GM21619 (cell line): ENCODE measurements around the gene GAREM2.
"Not testable (repeated sequence)": the region's sequence is repeated elsewhere in the genome, so short reads cannot be mapped to it uniquely, and the experiment has no call there.

ENCODE experiments used
- ATAC-seq: cut with Tn5 transposase; IDR thresholded peaks from one replicate; pipeline ENCODE4 v1.9.1; 2021; ENCODE audit not compliant: unreplicated experiment

The GAREM2 gene

DNA sequence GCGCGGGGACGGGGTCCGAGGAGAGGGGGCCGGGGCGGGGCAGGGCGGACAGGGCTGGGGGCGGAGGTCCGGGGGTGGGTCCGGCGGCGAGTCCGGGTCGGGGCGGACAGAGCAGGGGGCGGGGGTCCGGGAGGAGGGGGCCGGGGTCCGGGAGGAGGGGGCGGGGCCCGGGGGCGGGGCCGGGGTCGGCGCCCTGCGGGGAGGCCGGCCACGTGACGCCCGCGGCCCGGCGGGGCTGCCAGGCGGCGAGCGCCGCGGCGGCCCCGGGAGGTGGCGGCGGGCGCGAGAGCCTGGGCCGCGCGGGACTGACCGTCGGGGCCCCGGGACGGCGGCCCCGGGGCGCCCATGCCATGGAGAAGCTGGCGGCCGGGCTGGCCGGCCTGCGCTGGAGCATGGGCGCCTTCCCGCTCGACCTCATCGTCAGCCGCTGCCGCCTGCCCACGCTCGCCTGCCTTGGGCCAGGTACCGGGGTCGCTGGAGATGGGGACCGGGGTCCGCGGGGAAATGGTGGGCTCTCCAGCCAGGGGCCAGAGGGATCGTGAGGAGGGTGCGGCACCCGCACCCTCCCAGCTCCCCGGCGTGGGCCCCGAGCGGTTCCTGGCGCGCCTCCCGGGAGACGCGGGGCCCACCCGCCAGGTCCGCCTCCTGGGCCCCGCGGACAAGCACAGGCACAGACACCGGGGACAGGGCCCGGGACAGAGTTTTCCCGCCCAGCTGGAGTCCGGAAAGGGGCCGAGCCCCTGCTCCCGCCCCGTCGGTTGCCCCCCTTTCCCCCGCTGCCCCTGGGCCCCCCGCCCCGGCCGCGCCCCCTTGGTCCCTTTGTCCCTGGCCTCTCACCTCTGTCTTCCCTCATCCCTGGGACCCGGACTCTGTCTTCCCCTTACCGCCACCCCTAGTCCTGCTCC, at the start of gene GAREM2:
Gene GAREM2 (plus strand): TSS at position 218 of the 905 bp plus-strand sequence. CDS start 133 bp downstream, at position 351.
- ATAC-seq, result no peak

GRCh38 chr2:26123426-26123825, 49.5 kb upstream of the GAREM2 start:
- ATAC-seq, result no peak

GRCh38 chr2:26126074-26126473, 46.8 kb upstream of the GAREM2 start:
- no peak for ATAC-seq

- no peak for ATAC-seq
These were observed 44.7 kb upstream of the GAREM2 start for GRCh38 chr2:26128176-26128575.

DNA sequence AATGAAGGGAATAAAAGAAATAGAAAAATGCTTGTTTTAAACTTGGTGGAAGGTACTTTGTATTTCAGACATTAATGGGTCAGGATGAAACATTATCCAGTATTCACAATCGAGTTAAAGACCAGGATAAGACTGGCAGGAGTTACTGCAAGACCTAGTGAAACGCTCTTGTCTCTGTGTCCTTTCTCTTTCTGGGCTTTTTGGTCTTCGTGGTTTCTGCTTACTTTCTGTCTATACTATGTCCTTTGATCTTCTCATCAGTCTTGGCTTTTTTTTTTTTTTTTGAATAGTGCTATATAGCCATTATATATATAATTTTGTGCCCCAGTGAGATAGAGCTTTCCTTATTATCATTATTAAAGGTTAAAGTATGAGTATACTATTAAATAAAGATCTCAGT, 42.1 kb upstream of the GAREM2 start:
- ATAC-seq, result no peak

DNA sequence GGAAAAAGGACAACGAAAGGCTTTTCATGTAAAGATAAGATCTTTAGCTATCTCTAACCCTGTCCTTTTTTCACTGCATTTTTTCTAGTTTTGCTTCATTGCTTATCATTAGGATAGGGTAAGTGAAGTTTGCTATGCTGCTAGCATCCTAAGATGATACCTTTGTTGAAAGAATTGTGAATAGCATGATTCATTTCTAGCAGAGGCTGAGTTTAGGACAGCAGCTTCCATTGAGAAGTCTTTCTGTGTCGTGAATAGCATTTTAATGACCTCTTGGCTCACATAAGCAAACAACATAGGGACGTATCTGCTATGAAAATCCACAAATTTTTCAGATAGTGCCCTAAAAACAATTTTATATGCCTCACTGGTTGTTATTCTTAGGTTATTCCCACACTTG, 36.4 kb upstream of the GAREM2 start:
- ATAC-seq, result no peak

DNA sequence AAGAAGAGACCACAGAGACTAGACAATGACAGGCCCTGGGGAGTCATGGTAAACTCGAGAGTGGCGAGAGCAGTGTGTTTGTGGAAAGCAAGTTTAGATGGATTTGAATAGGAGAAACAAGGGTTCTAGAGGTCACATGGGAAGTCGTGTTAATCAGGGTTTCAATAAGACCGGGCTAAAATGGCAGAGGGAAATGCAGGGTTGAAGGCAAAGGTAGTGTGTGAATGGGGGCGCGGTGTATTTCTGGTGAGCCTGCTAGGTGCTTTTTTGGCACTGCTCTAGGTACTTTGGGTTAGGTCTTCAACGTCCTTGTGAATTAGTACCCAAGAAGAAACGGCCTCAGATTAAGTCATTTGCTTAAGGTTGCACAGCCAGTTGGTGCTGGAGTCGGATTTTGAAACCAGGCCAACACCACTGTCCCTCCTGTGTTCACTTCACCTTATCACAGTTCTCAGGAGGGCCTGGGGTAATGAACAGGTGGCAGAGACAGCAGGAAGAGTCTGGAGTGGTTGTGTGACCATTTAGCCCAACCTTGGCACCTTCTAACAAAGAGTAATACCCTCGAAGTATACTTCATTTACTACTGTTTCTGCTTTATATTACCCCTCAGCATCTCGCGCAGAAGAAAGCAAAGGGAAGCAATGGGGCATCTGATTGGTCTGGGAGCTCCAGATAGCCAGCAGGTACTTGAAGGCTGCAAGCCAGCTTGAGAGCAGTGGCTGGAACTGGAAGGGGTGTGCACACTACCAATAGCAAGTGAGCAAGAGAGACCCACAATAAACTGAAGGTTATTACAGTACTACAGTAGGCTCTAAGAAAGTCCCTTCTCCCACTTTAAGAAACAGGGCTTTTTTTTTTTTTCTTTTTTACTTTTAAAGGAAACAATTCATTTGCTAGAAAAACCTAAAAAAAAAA, 33.4 kb upstream of the GAREM2 start:
- no peak for ATAC-seq

- no peak for ATAC-seq
These were observed 31.6 kb upstream of the GAREM2 start for GRCh38 chr2:26141145-26141769.

DNA sequence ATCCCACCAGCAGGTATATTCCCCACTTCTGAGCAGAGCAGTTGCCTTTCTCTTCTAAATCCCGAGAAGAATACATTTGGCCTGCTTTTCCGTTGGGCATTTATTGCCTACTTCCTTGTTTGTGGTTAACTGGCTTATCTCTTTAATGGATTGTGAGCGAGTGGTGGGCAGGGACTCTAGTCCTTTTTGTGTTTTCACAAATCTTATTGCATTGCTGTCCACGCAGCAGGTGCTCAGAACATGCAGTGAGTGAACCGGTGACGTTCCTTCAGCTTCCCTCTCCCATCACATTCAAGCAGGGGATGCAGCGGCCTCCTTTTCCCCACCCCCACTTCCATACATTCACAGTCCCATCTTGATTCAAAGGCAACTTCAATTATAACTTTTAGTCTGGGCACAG, 28.9 kb upstream of the GAREM2 start:
- ATAC-seq, result no peak

- no peak for ATAC-seq
These were observed 27.8 kb upstream of the GAREM2 start for GRCh38 chr2:26144953-26145680.

- ATAC-seq, result no peak
These were observed 24.4 kb upstream of the GAREM2 start for GRCh38 chr2:26148501-26148900.

DNA sequence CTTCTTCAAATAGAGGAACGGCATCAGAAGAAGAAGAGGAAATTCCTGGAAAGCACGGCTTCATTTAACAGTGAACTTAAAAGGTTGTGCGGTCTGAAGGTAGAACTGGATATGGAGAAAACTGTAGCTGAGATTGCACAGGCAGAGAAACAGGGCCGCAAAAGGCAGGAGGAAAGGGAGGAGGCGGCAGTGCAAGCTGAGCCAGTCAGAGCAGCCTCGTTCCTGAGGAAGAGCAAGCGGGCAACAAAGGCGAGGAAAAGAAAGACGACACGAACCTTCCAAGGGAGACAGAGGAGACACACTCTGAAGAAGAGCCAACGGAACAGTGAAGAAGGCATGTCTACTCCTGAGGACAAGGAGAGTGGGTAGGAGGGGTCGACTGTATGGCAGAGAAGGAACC, 22.6 kb upstream of the GAREM2 start:
- ATAC-seq, result no peak

- no peak for ATAC-seq
These were observed 15.3 kb upstream of the GAREM2 start for GRCh38 chr2:26157580-26157979.

- no peak for ATAC-seq
These were observed 11.0 kb upstream of the GAREM2 start for GRCh38 chr2:26161926-26162325.

GRCh38 chr2:26162963-26163362, 9.9 kb upstream of the GAREM2 start:
- ATAC-seq, result no peak

- no peak for ATAC-seq
These were observed 8.7 kb upstream of the GAREM2 start for GRCh38 chr2:26164231-26164630.

DNA sequence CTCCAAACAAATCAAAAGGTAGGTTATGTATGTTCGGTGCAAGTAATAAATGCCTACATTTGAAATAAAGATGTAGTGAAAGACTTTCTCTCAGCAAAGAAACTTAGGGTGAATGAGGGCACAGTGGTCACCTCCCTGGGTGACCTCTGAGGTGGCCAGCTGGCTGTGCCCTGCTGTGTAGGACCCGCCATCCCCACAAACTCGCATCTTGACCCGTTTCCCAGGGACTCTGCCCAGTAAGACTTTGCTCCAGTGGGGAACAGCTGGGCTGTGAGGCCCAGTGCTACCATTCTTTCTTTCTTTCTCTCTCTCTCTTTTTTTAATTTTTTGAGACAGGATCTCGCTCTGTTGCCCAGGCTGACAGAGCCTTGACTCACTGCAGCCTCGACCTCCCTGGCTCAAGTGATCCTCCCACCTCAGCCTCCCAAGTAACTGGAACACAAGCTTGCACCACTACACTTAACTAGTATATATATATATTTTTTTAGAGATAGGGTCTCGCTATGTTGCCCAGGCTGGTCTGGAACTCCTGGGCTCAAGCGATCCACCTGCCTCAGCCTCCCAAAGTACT, 8.2 kb upstream of the GAREM2 start:
- ATAC-seq, result no peak

DNA sequence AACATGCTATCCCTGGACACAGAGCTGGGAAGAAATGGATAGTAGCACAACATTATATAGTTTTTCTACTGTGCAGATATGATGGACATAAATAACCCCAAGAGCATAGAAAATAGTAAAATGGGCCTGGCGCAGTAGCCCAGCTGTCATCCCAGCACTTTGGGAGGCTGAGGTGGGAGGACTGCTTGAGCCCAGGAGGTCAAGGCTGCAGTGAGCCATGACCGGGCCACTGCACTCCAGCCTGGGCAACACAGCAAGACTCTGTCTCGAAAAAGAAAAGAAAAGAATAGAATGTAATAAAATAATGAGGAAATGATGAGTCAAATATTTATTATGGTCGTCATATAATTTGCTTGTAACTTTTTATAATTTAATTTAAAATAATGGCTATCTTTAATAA, 7.5 kb upstream of the GAREM2 start:
- ATAC-seq, result no peak

DNA sequence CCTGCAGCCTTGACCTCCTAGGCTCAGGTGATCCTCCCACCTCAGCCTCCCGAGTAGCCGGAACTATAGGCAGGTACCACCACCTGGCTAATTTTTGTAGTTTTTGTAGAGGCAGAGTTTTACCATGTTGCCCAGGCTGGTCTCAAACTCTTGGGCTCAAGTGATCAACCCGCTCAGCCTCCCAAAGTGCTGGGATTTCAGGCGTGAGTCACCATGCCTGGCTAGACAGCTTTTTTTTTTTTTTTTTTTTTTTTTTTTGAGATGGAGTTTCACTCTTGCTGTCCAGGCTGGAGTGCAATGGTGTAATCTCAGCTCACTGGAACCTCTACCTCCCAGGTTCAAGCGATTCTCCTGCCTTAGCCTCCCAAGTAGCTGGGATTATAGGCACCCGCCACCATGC, 6.3 kb upstream of the GAREM2 start:
- ATAC-seq, result not testable (repeated sequence)

DNA sequence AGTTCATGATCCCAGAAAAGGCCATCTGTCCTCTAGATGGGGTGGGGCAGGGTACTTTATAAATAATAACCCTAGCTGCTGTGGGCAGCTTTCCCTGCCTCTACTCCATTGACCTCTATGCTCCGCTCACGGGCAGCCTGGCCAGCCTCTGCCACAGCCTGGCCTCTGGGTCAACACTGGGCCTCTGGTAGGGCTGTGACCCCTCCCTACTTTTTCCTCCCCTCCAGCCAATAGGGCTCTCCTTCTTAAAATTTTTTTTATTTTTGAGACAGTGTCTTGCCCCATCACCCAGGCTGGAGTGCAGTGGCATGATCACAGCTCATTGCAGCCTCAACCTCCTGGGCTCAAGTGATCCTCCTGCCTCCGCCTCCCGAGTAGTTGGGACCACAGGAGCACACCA, 4.1 kb upstream of the GAREM2 start:
- ATAC-seq, result no peak
